Measurements from ENCODE around the gene VPS16. TPM values are rescaled to one million over a fixed set of nuclear protein-coding genes. Genes with fewer than 3 reads are reported as not detected.

The VPS16 gene
- polyA plus RNA-seq, 1 donor (not counting 4 experiments of a cell fraction or from before 2014, with no cell fraction given), result 22.7 TPM

GRCh38 chr20:2809690-2810089 lies 30.9 kb upstream of the VPS16 start:
- Histone ChIP-seq H3K79me2 (ENCODE audit: control insufficient read depth, insufficient read depth, low read length) (no peaks in the 10 kb centered on the region), H3K27ac (ENCODE audit: control insufficient read depth, insufficient read depth, low read length) (no peak overlapping the region), H2AFZ (ENCODE audit: control insufficient read depth, low read length) (no peak overlapping the region), H3K36me3 (ENCODE audit: control insufficient read depth in 2 of 2, extremely low read depth in 1 of 2, insufficient read depth in 2 of 2, low read length in 2 of 2) (no peaks in the 10 kb centered on the region), H3K27me3 (ENCODE audit: control insufficient read depth, extremely low read depth, insufficient read depth, low read length) (peaks cover 32% of the 10 kb centered on the region), H3K9me3 (ENCODE audit: control insufficient read depth, low read depth, low read length) (peaks cover 2% of the 10 kb centered on the region), H3K4me3 (ENCODE audit: control insufficient read depth in 2 of 3, extremely low read depth in 1 of 3, insufficient read depth in 2 of 3, low read depth in 1 of 3, low read length in 3 of 3) (no peak overlapping the region), H3K9me1 (ENCODE audit: control insufficient read depth, extremely low read depth, insufficient read depth, low read length) (no peaks in the 10 kb centered on the region), H3K9ac (ENCODE audit: control insufficient read depth, extremely low read depth, insufficient read depth, low read length) (no peak overlapping the region), H3K4me1 (ENCODE audit: control insufficient read depth, extremely low read depth, insufficient read depth, low read length) (peaks cover 7% of the 10 kb centered on the region), H3K4me2 (ENCODE audit: control insufficient read depth, extremely low read depth, insufficient read depth, low read depth, low read length) (no peak overlapping the region), H4K20me1 (ENCODE audit: control insufficient read depth, extremely low read depth, insufficient read depth, low read length) (no peaks in the 10 kb centered on the region)
- FAIRE-seq (no peak), DNase-seq (ENCODE audit: low read depth, low spot score) (no peak)
- dilution Hi-C loops (cut with MboI; ENCODE audit: extremely low pct_ligation_motif_present, low sequenced_read_pairs), result no loop called here
- no peak for TF ChIP-seq CTCF (optimal IDR thresholded peaks at IDR 0.05 in 1 of 3, IDR thresholded peaks at IDR 0.05 in 1 of 3, conservative IDR thresholded peaks at IDR 0.05 in 1 of 3; ENCODE audit: extremely low read depth in 1 of 3, insufficient read depth in 2 of 3, low read length in 3 of 3)
- no peak for TF ChIP-seq EZH2 (IDR thresholded peaks at IDR 0.05; ENCODE audit: low read length)

GRCh38 chr20:2812189-2812588 lies 28.4 kb upstream of the VPS16 start:
- Histone ChIP-seq H3K4me3 (ENCODE audit: control insufficient read depth in 2 of 3, extremely low read depth in 1 of 3, insufficient read depth in 2 of 3, low read depth in 1 of 3, low read length in 3 of 3) (no peak overlapping the region), H3K9me3 (ENCODE audit: control insufficient read depth, low read depth, low read length) (peaks cover 2% of the 10 kb centered on the region), H3K4me1 (ENCODE audit: control insufficient read depth, extremely low read depth, insufficient read depth, low read length) (peaks cover 9% of the 10 kb centered on the region), H3K79me2 (ENCODE audit: control insufficient read depth, insufficient read depth, low read length) (no peaks in the 10 kb centered on the region), H4K20me1 (ENCODE audit: control insufficient read depth, extremely low read depth, insufficient read depth, low read length) (no peaks in the 10 kb centered on the region), H3K9me1 (ENCODE audit: control insufficient read depth, extremely low read depth, insufficient read depth, low read length) (no peaks in the 10 kb centered on the region), H3K27me3 (ENCODE audit: control insufficient read depth, extremely low read depth, insufficient read depth, low read length) (peaks cover 9% of the 10 kb centered on the region), H3K27ac (ENCODE audit: control insufficient read depth, insufficient read depth, low read length) (no peak overlapping the region), H3K9ac (ENCODE audit: control insufficient read depth, extremely low read depth, insufficient read depth, low read length) (no peak overlapping the region), H3K4me2 (ENCODE audit: control insufficient read depth, extremely low read depth, insufficient read depth, low read depth, low read length) (no peak overlapping the region), H3K36me3 (ENCODE audit: control insufficient read depth in 2 of 2, extremely low read depth in 1 of 2, insufficient read depth in 2 of 2, low read length in 2 of 2) (no peaks in the 10 kb centered on the region), H2AFZ (ENCODE audit: control insufficient read depth, low read length) (no peak overlapping the region)
- TF ChIP-seq EZH2 (IDR thresholded peaks at IDR 0.05; ENCODE audit: low read length), result no peak
- no peak for TF ChIP-seq CTCF (optimal IDR thresholded peaks at IDR 0.05 in 1 of 3, IDR thresholded peaks at IDR 0.05 in 1 of 3, conservative IDR thresholded peaks at IDR 0.05 in 1 of 3; ENCODE audit: extremely low read depth in 1 of 3, insufficient read depth in 2 of 3, low read length in 3 of 3)
- no peak for DNase-seq (ENCODE audit: low read depth, low spot score)
- no peak for FAIRE-seq
- dilution Hi-C loops (cut with MboI; ENCODE audit: extremely low pct_ligation_motif_present, low sequenced_read_pairs), result no loop called here

Measured in keratinocyte (primary cell).